RWPE1 (cell line): Measurements from ENCODE around the gene KLHL2.

ENCODE experiments used
- CTCF ChIA-PET: fragments of 350-600 bp; sonication (Branson Sonifier 250); formaldehyde crosslinking; extraction: SDS; loops from one replicate; lab custom pipeline; 2021; lab: Yijun Ruan, JAX
- POLR2A ChIA-PET: fragments of 400-600 bp; formaldehyde crosslinking; extraction: SDS; loops from one replicate; lab custom pipeline; 2020; ENCODE audit warnings: antibody characterized with exemption; ENCODE audit not compliant: low non-redundant PET; lab: Yijun Ruan, JAX
- DNase-seq: peaks from one replicate; pipeline ENCODE4 v3.0.0; 2012; ENCODE audit warnings: low spot score
- H3K27ac ChIP-seq: fragments of 450-650 bp; 2 replicates; pipeline ENCODE4 v1.5.1; 2017
- TF ChIP-seq, protein P1 (sequence below): fragments of 450-650 bp; conservative IDR thresholded peaks from 2 replicates; pipeline ENCODE4 v1.5.1; 2017; ENCODE audit warnings: low read depth, mild to moderate bottlenecking

Gene KLHL2

DNA sequence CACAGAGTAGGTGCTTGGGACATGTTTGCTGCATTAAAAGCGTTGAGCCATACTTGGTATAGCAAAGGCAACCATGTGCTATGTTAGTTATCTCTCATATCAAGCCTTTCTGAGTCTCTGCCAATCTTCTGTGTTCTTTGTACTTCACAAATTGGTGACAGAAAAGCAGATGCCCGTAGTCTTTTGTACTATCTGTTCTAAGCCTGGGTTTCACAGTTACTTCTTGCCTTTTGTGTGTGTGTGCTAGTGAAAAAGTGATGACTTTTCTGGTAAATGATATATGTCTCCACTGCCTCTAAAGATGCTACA is 16.1 kb upstream of the KLHL2 start:
- CTCF ChIA-PET: interaction anchor here (0.6 kb wide), 1 partner anchor 23 kb away, joined by 6 read pairs; no protein-coding TSS in a partner anchor

GRCh38 chr4:165191814-165192499 is 15.4 kb upstream of the KLHL2 start:
- no peak overlapping the region for H3K27ac ChIP-seq
- POLR2A ChIA-PET: no interaction called here
- TF ChIP-seq, protein P1, sequence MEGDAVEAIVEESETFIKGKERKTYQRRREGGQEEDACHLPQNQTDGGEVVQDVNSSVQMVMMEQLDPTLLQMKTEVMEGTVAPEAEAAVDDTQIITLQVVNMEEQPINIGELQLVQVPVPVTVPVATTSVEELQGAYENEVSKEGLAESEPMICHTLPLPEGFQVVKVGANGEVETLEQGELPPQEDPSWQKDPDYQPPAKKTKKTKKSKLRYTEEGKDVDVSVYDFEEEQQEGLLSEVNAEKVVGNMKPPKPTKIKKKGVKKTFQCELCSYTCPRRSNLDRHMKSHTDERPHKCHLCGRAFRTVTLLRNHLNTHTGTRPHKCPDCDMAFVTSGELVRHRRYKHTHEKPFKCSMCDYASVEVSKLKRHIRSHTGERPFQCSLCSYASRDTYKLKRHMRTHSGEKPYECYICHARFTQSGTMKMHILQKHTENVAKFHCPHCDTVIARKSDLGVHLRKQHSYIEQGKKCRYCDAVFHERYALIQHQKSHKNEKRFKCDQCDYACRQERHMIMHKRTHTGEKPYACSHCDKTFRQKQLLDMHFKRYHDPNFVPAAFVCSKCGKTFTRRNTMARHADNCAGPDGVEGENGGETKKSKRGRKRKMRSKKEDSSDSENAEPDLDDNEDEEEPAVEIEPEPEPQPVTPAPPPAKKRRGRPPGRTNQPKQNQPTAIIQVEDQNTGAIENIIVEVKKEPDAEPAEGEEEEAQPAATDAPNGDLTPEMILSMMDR: no peak
- DNase-seq: no peak
- CTCF ChIA-PET: interaction anchor here (0.6 kb wide), 1 partner anchor 115 kb away, joined by 4 read pairs; no protein-coding TSS in a partner anchor

More for the DNA sequence above, 16.1 kb upstream of the KLHL2 start:
- POLR2A ChIA-PET: no interaction called here
- TF ChIP-seq, protein P1: no peak
- no peak overlapping the region for H3K27ac ChIP-seq
- no peak for DNase-seq

DNA sequence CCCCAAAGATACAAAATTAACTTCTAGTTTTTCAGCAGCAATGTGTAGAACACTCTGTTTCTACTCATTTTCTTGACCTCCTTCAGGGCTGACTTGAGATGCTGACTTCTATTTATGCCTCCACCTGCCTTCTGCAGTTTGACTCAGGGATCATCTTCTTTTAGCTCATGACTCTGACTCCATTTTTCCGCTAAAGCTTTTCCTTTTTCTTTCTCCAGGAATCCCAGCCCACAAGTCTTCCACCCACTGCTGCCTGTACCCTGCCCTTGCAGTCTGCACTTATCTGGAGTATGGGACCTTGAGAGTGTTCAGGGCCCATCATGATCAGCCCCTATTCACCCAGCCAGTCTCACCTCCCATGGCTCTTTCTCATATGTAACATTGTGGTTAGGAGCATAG is 14.9 kb upstream of the KLHL2 start:
- ChIA-PET POLR2A (no interaction called here), CTCF (interaction anchor here (0.6 kb wide), 2 partner anchors 22 to 115 kb away, joined by 3 to 4 read pairs; no protein-coding TSS in a partner anchor)
- DNase-seq: no peak
- H3K27ac ChIP-seq: no peak overlapping the region
- TF ChIP-seq, protein P1: no peak

GRCh38 chr4:165192956-165193355 is 14.4 kb upstream of the KLHL2 start:
- no peak overlapping the region for H3K27ac ChIP-seq
- ChIA-PET CTCF (interaction anchor here (0.6 kb wide), 1 partner anchor 23 kb away, joined by 3 read pairs; no protein-coding TSS in a partner anchor), POLR2A (no interaction called here)
- TF ChIP-seq, protein P1: no peak
- no peak for DNase-seq

GRCh38 chr4:165194368-165194767 is 13.0 kb upstream of the KLHL2 start:
- ChIA-PET CTCF (interaction anchor here (0.5 kb wide), 1 partner anchor 55 kb away, joined by 3 read pairs; no protein-coding TSS in a partner anchor), POLR2A (no interaction called here)
- TF ChIP-seq, protein P1: no peak
- no peak overlapping the region for H3K27ac ChIP-seq
- DNase-seq: no peak

DNA sequence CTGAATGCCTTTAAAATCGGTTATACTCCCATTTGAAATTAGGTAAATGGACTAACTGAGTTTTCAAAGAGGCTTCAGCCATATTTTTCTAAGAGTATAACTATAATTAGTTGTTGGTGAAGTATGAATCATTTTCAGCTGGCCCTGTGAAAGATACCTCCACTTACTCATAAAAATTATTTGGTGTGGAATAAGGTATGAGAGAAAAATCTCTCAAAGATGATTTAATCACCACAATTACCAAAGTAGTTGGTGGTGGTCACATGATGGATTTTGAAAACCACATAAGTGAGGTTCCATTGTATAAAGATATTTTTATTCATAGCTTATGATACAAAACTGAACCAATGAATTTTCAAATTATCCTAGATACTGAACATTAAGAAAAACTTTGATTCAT is 9.0 kb upstream of the KLHL2 start:
- DNase-seq: no peak
- no peak overlapping the region for H3K27ac ChIP-seq
- ChIA-PET CTCF (no interaction called here), POLR2A (no interaction called here)
- TF ChIP-seq, protein P1: no peak
